Measurements from ENCODE around the gene FAM171A2. TPM values are rescaled to one million over a fixed set of nuclear protein-coding genes. Genes with fewer than 3 reads are reported as not detected.
A peak's percentile ranks its signal among the peaks of the same experiment; 100 is the strongest.

FAM171A2 gene
- total RNA-seq (under 1 TPM; 0.11 to 0.22 (median 0.20) TPM), polyA plus RNA-seq (under 1 TPM; 0.06 to 0.23 (median 0.08) TPM)
- long read RNA-seq, donor 1 = 0 reads
- long read RNA-seq, donor 2 = 0 reads

DNA sequence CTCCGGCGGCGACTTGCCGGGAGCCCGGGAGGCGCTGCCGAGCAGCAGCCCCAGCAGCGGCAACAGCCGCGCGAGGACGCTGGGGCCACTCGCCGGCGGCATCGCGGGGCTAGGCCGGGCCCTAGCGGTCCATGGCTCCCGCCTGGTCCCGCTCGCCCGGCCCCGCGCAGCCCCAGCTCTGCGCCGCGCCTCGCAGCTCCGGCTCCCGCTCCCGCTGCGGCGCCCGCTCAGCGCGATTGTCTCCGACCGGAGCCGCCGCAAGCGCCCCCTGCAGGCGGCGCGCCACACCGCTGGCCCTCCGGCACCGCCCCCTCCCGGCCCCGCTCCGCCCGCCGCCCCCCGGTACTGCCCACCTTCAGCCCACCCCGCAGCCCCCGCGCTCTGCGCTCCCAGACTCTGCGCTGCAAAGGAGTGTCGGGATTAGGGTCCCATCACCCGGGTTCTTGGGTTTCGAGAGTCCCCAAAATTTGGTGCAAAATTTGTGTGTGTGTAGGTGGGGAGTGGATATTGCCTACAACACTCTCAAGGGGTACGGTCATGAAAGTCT lies at the start of gene FAM171A2:
TSS of gene FAM171A2 (minus strand) at position 241 of the 547 bp plus-strand sequence. CDS start at position 102, 139 bp downstream.
- no peaks in the 10 kb centered on the region for H3K9me3 ChIP-seq
- H3K27me3 ChIP-seq (ENCODE audit: insufficient read depth in 3 of 3, low read length in 2 of 3) = peaks cover 0 to 11% (median 2%) of the 10 kb centered on the region in 3 donors
- peak; percentile 82 to 92 (median 87) for ATAC-seq
- H3K27ac ChIP-seq = no peak within 1 kb of the TSS
- peak; percentile 63 to 81 for DNase-seq
- H3K36me3 ChIP-seq (ENCODE audit: insufficient read depth in 1 of 2, low read depth in 1 of 2) = no peaks in the 10 kb centered on the region
- intact Hi-C loops (cut with DNase I) = no loop called here
- H3K4me1 ChIP-seq = peaks cover 4% of the 10 kb centered on the region
- 0 to 1% (median 1%) methylated on average over 25 to 63 of the region's 63 CpGs for WGBS, 3 donors
- TF ChIP-seq, protein P1, sequence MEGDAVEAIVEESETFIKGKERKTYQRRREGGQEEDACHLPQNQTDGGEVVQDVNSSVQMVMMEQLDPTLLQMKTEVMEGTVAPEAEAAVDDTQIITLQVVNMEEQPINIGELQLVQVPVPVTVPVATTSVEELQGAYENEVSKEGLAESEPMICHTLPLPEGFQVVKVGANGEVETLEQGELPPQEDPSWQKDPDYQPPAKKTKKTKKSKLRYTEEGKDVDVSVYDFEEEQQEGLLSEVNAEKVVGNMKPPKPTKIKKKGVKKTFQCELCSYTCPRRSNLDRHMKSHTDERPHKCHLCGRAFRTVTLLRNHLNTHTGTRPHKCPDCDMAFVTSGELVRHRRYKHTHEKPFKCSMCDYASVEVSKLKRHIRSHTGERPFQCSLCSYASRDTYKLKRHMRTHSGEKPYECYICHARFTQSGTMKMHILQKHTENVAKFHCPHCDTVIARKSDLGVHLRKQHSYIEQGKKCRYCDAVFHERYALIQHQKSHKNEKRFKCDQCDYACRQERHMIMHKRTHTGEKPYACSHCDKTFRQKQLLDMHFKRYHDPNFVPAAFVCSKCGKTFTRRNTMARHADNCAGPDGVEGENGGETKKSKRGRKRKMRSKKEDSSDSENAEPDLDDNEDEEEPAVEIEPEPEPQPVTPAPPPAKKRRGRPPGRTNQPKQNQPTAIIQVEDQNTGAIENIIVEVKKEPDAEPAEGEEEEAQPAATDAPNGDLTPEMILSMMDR (IDR thresholded peaks at IDR 0.05) = peak; percentile 88
- H3K4me3 ChIP-seq = peak within 1 kb of the TSS; percentile 71

DNA sequence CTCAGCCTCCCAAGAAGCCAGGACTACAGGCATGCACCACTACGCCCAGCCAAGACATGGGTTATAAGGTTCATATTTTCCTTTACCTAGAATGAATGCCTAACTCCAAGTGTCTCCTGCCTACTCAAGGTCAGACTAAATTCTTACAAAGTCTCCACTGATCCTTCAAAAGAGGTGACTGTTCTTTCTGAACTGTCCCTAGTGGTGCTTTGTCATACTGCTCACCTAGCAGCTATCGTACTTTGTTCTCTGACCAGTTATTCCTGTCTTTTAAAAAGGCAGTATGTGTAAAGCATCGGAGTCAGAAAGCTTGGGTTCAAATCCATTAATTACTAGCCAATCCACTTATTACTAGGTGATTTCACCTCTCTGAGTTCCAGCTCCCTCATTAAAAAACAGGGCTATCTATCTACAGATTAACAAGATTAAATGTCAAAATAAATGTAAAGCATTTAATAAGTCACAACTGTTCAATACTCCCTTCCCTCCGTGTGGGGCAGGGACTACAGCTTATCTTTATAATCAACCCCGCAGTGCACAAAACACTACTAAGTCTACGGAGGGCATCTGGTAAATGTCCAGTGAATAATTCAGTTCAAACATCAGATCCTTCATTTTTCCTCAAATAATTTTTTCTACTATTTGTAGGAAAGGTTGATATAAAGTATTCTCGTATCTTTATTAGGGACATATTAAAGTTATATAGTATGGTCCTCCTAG lies 45.8 kb upstream of the FAM171A2 start:
- no peaks in the 10 kb centered on the region for H3K27me3 ChIP-seq (ENCODE audit: insufficient read depth in 3 of 3, low read length in 2 of 3)
- ATAC-seq (peak in 1 of 4 donors; percentile 30), DNase-seq (no peak)
- TF ChIP-seq, protein P1 (IDR thresholded peaks at IDR 0.05) = no peak
- H3K4me3 ChIP-seq = no peak overlapping the region
- H3K36me3 ChIP-seq (ENCODE audit: insufficient read depth in 1 of 2, low read depth in 1 of 2) = peaks cover 0 to 32% of the 10 kb centered on the region in 2 donors
- intact Hi-C loops (cut with DNase I) = loop anchor here in 1 of 2 donors (10.0 kb wide), 1 partner anchor 95 kb away; the partner anchor contains the start of gene GPATCH8
- 86 to 94% (median 90%) methylated on average over 7 of the region's 7 CpGs for WGBS, 3 donors
- no peaks in the 10 kb centered on the region for H3K4me1 ChIP-seq
- H3K27ac ChIP-seq = no peak overlapping the region
- no peaks in the 10 kb centered on the region for H3K9me3 ChIP-seq

DNA sequence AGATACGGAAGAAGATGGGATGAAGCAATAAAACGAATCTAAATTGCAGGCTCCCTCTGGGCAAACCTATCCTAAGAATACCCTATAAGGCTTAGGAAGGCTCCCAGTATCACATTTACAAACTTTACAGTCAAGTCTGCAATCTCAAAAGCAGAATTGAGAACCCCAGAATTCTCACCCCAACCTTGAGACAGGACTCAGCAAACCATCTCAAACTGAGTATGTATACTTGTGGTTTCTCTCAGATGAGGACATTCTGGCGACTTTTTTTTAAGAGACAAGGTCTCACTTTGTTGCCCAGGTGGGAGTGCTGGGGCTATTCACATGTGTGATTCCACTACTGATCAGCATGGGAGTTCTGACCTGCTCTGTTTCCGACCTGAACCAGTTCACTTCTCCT lies 45.1 kb upstream of the FAM171A2 start:
- Histone ChIP-seq H3K4me3 (no peak overlapping the region), H3K27me3 (ENCODE audit: insufficient read depth in 3 of 3, low read length in 2 of 3) (no peaks in the 10 kb centered on the region), H3K27ac (no peak overlapping the region), H3K36me3 (ENCODE audit: insufficient read depth in 1 of 2, low read depth in 1 of 2) (peaks cover 0 to 34% of the 10 kb centered on the region in 2 donors), H3K4me1 (no peaks in the 10 kb centered on the region), H3K9me3 (no peaks in the 10 kb centered on the region)
- no peak for DNase-seq
- 94 to 97% (median 96%) methylated on average over 4 of the region's 4 CpGs for WGBS, 3 donors
- TF ChIP-seq, protein P1 (IDR thresholded peaks at IDR 0.05) = no peak
- intact Hi-C loops (cut with DNase I) = loop anchor here in 1 of 2 donors (10.0 kb wide), 1 partner anchor 96 kb away; the partner anchor contains the start of gene GPATCH8
- no peak for ATAC-seq

DNA sequence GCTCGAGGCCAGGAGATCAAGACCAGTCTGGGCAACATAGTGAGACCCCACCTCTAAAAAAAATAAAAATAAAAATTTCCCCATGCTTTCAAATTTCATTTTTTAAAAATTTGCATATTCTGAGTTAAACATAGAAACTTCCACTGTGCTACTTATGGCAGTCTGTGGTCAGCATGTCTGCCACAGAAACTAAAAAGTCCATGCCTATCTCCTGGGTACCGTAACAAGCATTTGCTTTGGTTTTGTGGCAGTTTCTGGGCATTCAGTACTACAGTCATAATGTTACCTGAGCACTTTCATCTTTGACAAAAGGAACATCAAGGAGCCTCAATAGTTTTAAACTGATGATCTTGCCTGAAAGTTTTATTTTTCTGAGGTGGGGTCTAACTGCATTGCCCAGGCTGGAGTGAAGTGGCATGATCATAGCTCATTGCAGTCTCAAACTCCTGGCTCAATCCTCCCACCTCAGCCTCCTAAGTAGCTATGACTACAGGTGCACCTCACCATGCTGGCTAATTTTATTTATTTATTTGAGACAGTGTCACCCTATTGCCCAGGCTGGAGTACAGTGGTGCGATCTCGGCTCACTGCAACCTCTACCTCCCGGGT lies 39.0 kb upstream of the FAM171A2 start:
- TF ChIP-seq, protein P1 (IDR thresholded peaks at IDR 0.05) = no peak
- Histone ChIP-seq H3K4me1 (no peaks in the 10 kb centered on the region), H3K27me3 (ENCODE audit: insufficient read depth in 3 of 3, low read length in 2 of 3) (no peaks in the 10 kb centered on the region), H3K27ac (no peak overlapping the region), H3K36me3 (ENCODE audit: insufficient read depth in 1 of 2, low read depth in 1 of 2) (peaks cover 4 to 95% of the 10 kb centered on the region in 2 donors), H3K4me3 (no peak overlapping the region), H3K9me3 (no peaks in the 10 kb centered on the region)
- no peak for ATAC-seq
- 95 to 96% (median 96%) methylated on average over 5 of the region's 5 CpGs for WGBS, 3 donors
- no peak for DNase-seq
- intact Hi-C loops (cut with DNase I) = loop anchor here in 1 of 2 donors (10.0 kb wide), 1 partner anchor 102 kb away; the partner anchor contains the start of gene GPATCH8
